Activated T-helper 2 cell treated with anti-CD3 and anti-CD28 coated beads, Interferon-gamma antibody, Interleukin-2, Interleukin-4, amounts not matched to agents 10 μg/mL and 5 μg/mL and 100 μg/mL, durations not matched to agents 14 hours and 24 hours and 36 hours (primary cell): ENCODE measurements around the gene ZNF385C. TPM values are rescaled to one million over a fixed set of nuclear protein-coding genes. Genes with fewer than 3 reads are reported as not detected.

Experiments used
- DNase-seq: peaks from one replicate; pipeline ENCODE4 v3.0.0; 2021; ENCODE audit warnings: low spot score
- H3K27ac Mint-ChIP-seq: one replicate; pipeline ENCODE4 v1.8.0; 2021; ENCODE audit warnings: mixed read lengths
- H3K27me3 Mint-ChIP-seq: one replicate; pipeline ENCODE4 v1.8.0; 2021; ENCODE audit warnings: low read depth, mixed read lengths
- H3K36me3 Mint-ChIP-seq: one replicate; pipeline ENCODE4 v1.8.0; 2021; ENCODE audit warnings: low read depth, mixed read lengths
- H3K4me1 Mint-ChIP-seq: one replicate; pipeline ENCODE4 v1.8.0; 2021; ENCODE audit warnings: low read depth, mixed read lengths
- H3K4me3 Mint-ChIP-seq: one replicate; pipeline ENCODE4 v1.8.0; 2021; ENCODE audit warnings: low read depth, mild to moderate bottlenecking, moderate library complexity, mixed read lengths
- H3K9me3 Mint-ChIP-seq: one replicate; pipeline ENCODE4 v1.8.0; 2021; ENCODE audit warnings: mixed read lengths
- intact Hi-C: fragments of 100-400 bp; cut with micrococcal nuclease; formaldehyde crosslinking; loops from one replicate; pipeline ENCODE4 v1.15.1; 2023
- total RNA-seq: library from RNA; stranded (reverse); gene quantifications from 2 replicates; pipeline ENCODE4 v1.2.3, GENCODE V29; 2022

ZNF385C gene
- total RNA-seq, 1 donor from 2014 or later = 0.16 TPM

GRCh38 chr17:42040818-42041217 lies 57.5 kb downstream of the ZNF385C start:
- intact Hi-C loops = no loop called here
- H3K4me1 Mint-ChIP-seq = no peaks in the 10 kb centered on the region
- peaks cover under 1% of the 10 kb centered on the region for H3K27me3 Mint-ChIP-seq
- no peaks in the 10 kb centered on the region for H3K36me3 Mint-ChIP-seq
- H3K4me3 Mint-ChIP-seq = no peak overlapping the region
- no peaks in the 10 kb centered on the region for H3K9me3 Mint-ChIP-seq
- DNase-seq = no peak
- no peak overlapping the region for H3K27ac Mint-ChIP-seq

GRCh38 chr17:42039794-42040763 lies 58.2 kb downstream of the ZNF385C start:
- Mint-ChIP-seq H3K27me3 (no peaks in the 10 kb centered on the region), H3K36me3 (no peaks in the 10 kb centered on the region), H3K9me3 (no peaks in the 10 kb centered on the region), H3K4me1 (no peaks in the 10 kb centered on the region), H3K4me3 (no peak overlapping the region), H3K27ac (no peak overlapping the region)
- DNase-seq = no peak
- intact Hi-C loops = no loop called here

GRCh38 chr17:42038221-42038973 lies 59.9 kb downstream of the ZNF385C start:
- no peak for DNase-seq
- intact Hi-C loops = no loop called here
- Mint-ChIP-seq H3K4me3 (no peak overlapping the region), H3K4me1 (peaks cover 6% of the 10 kb centered on the region), H3K9me3 (no peaks in the 10 kb centered on the region), H3K27me3 (peaks cover 3% of the 10 kb centered on the region), H3K36me3 (no peaks in the 10 kb centered on the region), H3K27ac (no peak overlapping the region)

GRCh38 chr17:42034059-42034458 lies 64.2 kb downstream of the ZNF385C start:
- no peak for DNase-seq

GRCh38 chr17:42031584-42031983 lies 66.7 kb downstream of the ZNF385C start:
- Mint-ChIP-seq H3K4me3 (no peak overlapping the region), H3K36me3 (no peaks in the 10 kb centered on the region), H3K27ac (no peak overlapping the region), H3K27me3 (peaks cover 3% of the 10 kb centered on the region), H3K4me1 (peaks cover 8% of the 10 kb centered on the region), H3K9me3 (no peaks in the 10 kb centered on the region)
- no peak for DNase-seq
- intact Hi-C loops = no loop called here

More at GRCh38 chr17:42034059-42034458, 64.2 kb downstream of the ZNF385C start:
- H3K9me3 Mint-ChIP-seq = no peaks in the 10 kb centered on the region
- peaks cover 6% of the 10 kb centered on the region for H3K4me1 Mint-ChIP-seq
- no peak overlapping the region for H3K4me3 Mint-ChIP-seq
- intact Hi-C loops = no loop called here
- no peak overlapping the region for H3K27ac Mint-ChIP-seq
- H3K36me3 Mint-ChIP-seq = no peaks in the 10 kb centered on the region
- peaks cover 3% of the 10 kb centered on the region for H3K27me3 Mint-ChIP-seq

- Mint-ChIP-seq H3K36me3 (peaks cover 12% of the 10 kb centered on the region), H3K4me1 (peaks cover 9% of the 10 kb centered on the region), H3K27me3 (no peaks in the 10 kb centered on the region), H3K9me3 (no peaks in the 10 kb centered on the region), H3K4me3 (no peak overlapping the region), H3K27ac (no peak overlapping the region)
- intact Hi-C loops = no loop called here
- no peak for DNase-seq
These were observed 69.5 kb downstream of the ZNF385C start for GRCh38 chr17:42028791-42029127.

GRCh38 chr17:42027961-42028790 lies 70.1 kb downstream of the ZNF385C start:
- intact Hi-C loops = no loop called here
- Mint-ChIP-seq H3K27ac (no peak overlapping the region), H3K4me1 (peaks cover 8% of the 10 kb centered on the region), H3K9me3 (no peaks in the 10 kb centered on the region), H3K27me3 (no peaks in the 10 kb centered on the region), H3K36me3 (peaks cover 16% of the 10 kb centered on the region), H3K4me3 (no peak overlapping the region)
- DNase-seq = no peak

- no peak for DNase-seq
- H3K36me3 Mint-ChIP-seq = peaks cover 19% of the 10 kb centered on the region
- H3K27me3 Mint-ChIP-seq = no peaks in the 10 kb centered on the region
- H3K4me1 Mint-ChIP-seq = peaks cover 8% of the 10 kb centered on the region
- H3K27ac Mint-ChIP-seq = no peak overlapping the region
- no peaks in the 10 kb centered on the region for H3K9me3 Mint-ChIP-seq
- H3K4me3 Mint-ChIP-seq = no peak overlapping the region
- intact Hi-C loops = no loop called here
These were observed 70.7 kb downstream of the ZNF385C start for GRCh38 chr17:42027590-42027889.

GRCh38 chr17:42026857-42027589 lies 71.2 kb downstream of the ZNF385C start:
- no peak for DNase-seq
- Mint-ChIP-seq H3K4me3 (no peak overlapping the region), H3K27ac (no peak overlapping the region), H3K27me3 (no peaks in the 10 kb centered on the region), H3K36me3 (peaks cover 24% of the 10 kb centered on the region), H3K4me1 (peaks cover 8% of the 10 kb centered on the region), H3K9me3 (no peaks in the 10 kb centered on the region)
- intact Hi-C loops = no loop called here

- intact Hi-C loops = loop anchor here (1.0 kb wide), 2 partner anchors 75 to 90 kb away; no protein-coding TSS in a partner anchor
- H3K36me3 Mint-ChIP-seq = peaks cover 28% of the 10 kb centered on the region
- no peaks in the 10 kb centered on the region for H3K9me3 Mint-ChIP-seq
- H3K4me3 Mint-ChIP-seq = no peak overlapping the region
- peaks cover 15% of the 10 kb centered on the region for H3K4me1 Mint-ChIP-seq
- H3K27ac Mint-ChIP-seq = no peak overlapping the region
- no peak for DNase-seq
- no peaks in the 10 kb centered on the region for H3K27me3 Mint-ChIP-seq
These were observed 72.3 kb downstream of the ZNF385C start for GRCh38 chr17:42025936-42026335.

- H3K9me3 Mint-ChIP-seq = no peaks in the 10 kb centered on the region
These were observed 73.1 kb downstream of the ZNF385C start for GRCh38 chr17:42025191-42025579.

More at GRCh38 chr17:42025191-42025579, 73.1 kb downstream of the ZNF385C start:
- Mint-ChIP-seq H3K27me3 (no peaks in the 10 kb centered on the region), H3K4me1 (peaks cover 16% of the 10 kb centered on the region), H3K36me3 (peaks cover 28% of the 10 kb centered on the region), H3K27ac (no peak overlapping the region), H3K4me3 (no peak overlapping the region)
- intact Hi-C loops = loop anchor here (1.0 kb wide), 2 partner anchors 76 to 91 kb away; no protein-coding TSS in a partner anchor
- DNase-seq = no peak
